Measurements from ENCODE around the gene GADL1. TPM values are rescaled to one million over a fixed set of nuclear protein-coding genes. Genes with fewer than 3 reads are reported as not detected.

Gene GADL1
- total RNA-seq, 2 donors from 2014 or later = 1.1 to 2.2 TPM

- no peak for DNase-seq (ENCODE audit: low spot score)
- intact Hi-C loops (cut with DNase I) = loop anchor here in 1 of 2 donors (5.0 kb wide), 1 partner anchor 688 kb away; no protein-coding TSS in a partner anchor
Observed at GRCh38 chr3:30704931-30705890, 189.2 kb downstream of the GADL1 start.

GRCh38 chr3:30702828-30703397, 191.5 kb downstream of the GADL1 start:
- intact Hi-C loops (cut with DNase I) = loop anchor here in 1 of 2 donors (5.0 kb wide), 1 partner anchor 686 kb away; no protein-coding TSS in a partner anchor
- no peak for DNase-seq (ENCODE audit: low spot score)

GRCh38 chr3:30702038-30702827, 192.2 kb downstream of the GADL1 start:
- intact Hi-C loops (cut with DNase I) = loop anchor here in 1 of 2 donors (5.0 kb wide), 1 partner anchor 685 kb away; no protein-coding TSS in a partner anchor
- no peak for DNase-seq (ENCODE audit: low spot score)

GRCh38 chr3:30700702-30701321, 193.6 kb downstream of the GADL1 start:
- intact Hi-C loops (cut with DNase I) = loop anchor here in 1 of 2 donors (5.0 kb wide), 1 partner anchor 684 kb away; no protein-coding TSS in a partner anchor
- no peak for DNase-seq (ENCODE audit: low spot score)

- intact Hi-C loops (cut with DNase I) = loop anchor here in 1 of 2 donors (5.0 kb wide), 1 partner anchor 683 kb away; no protein-coding TSS in a partner anchor
- no peak for DNase-seq (ENCODE audit: low spot score)
Observed at GRCh38 chr3:30699927-30700326, 194.5 kb downstream of the GADL1 start.

- intact Hi-C loops (cut with DNase I) = no loop called here
- no peak for DNase-seq (ENCODE audit: low spot score)
Observed at GRCh38 chr3:30698549-30698948, 195.9 kb downstream of the GADL1 start.

GRCh38 chr3:30696896-30697295, 197.6 kb downstream of the GADL1 start:
- intact Hi-C loops (cut with DNase I) = no loop called here
- DNase-seq (ENCODE audit: low spot score) = no peak

- intact Hi-C loops (cut with DNase I) = no loop called here
Observed at GRCh38 chr3:30696403-30696819, 198.1 kb downstream of the GADL1 start.

GRCh38 chr3:30695302-30696061, 199.0 kb downstream of the GADL1 start:
- DNase-seq (ENCODE audit: low spot score) = no peak
- intact Hi-C loops (cut with DNase I) = no loop called here

More at GRCh38 chr3:30696403-30696819, 198.1 kb downstream of the GADL1 start:
- DNase-seq (ENCODE audit: low spot score) = no peak

- DNase-seq (ENCODE audit: low spot score) = no peak
- intact Hi-C loops (cut with DNase I) = loop anchor here in 1 of 2 donors (5.0 kb wide), 1 partner anchor 582 kb away; no protein-coding TSS in a partner anchor
Observed at GRCh38 chr3:30694668-30695067, 199.8 kb downstream of the GADL1 start.

- DNase-seq (ENCODE audit: low spot score) = no peak
- intact Hi-C loops (cut with DNase I) = loop anchor here in 1 of 2 donors (5.0 kb wide), 1 partner anchor 582 kb away; no protein-coding TSS in a partner anchor
Observed at GRCh38 chr3:30694148-30694547, 200.3 kb downstream of the GADL1 start.

GRCh38 chr3:30693470-30694120, 200.9 kb downstream of the GADL1 start:
- DNase-seq (ENCODE audit: low spot score) = no peak
- intact Hi-C loops (cut with DNase I) = loop anchor here in 1 of 2 donors (5.0 kb wide), 1 partner anchor 581 kb away; no protein-coding TSS in a partner anchor

GRCh38 chr3:30692498-30693130, 201.8 kb downstream of the GADL1 start:
- DNase-seq (ENCODE audit: low spot score) = no peak
- intact Hi-C loops (cut with DNase I) = loop anchor here in 1 of 2 donors (5.0 kb wide), 1 partner anchor 580 kb away; no protein-coding TSS in a partner anchor

GRCh38 chr3:30691944-30692343, 202.5 kb downstream of the GADL1 start:
- DNase-seq (ENCODE audit: low spot score) = no peak
- intact Hi-C loops (cut with DNase I) = loop anchor here in 1 of 2 donors (5.0 kb wide), 1 partner anchor 580 kb away; no protein-coding TSS in a partner anchor

GRCh38 chr3:30691249-30691880, 203.1 kb downstream of the GADL1 start:
- intact Hi-C loops (cut with DNase I) = loop anchor here in 1 of 2 donors (5.0 kb wide), 1 partner anchor 579 kb away; no protein-coding TSS in a partner anchor
- DNase-seq (ENCODE audit: low spot score) = peak; percentile 78

GRCh38 chr3:30690199-30690598, 204.3 kb downstream of the GADL1 start:
- DNase-seq (ENCODE audit: low spot score) = no peak
- intact Hi-C loops (cut with DNase I) = loop anchor here in 1 of 2 donors (5.0 kb wide), 1 partner anchor 578 kb away; no protein-coding TSS in a partner anchor

Measured in posterior vena cava (tissue), 2 donors.